Effector memory CD8-positive, alpha-beta T cell (primary cell): ENCODE results near the gene RHOXF2.
"Not testable (repeated sequence)": the region's sequence is repeated elsewhere in the genome, so short reads cannot be mapped to it uniquely, and the experiment has no call there.

Source experiments
- ATAC-seq: fragments of 150-1000 bp; cut with Tn5 transposase; replicated peaks from 2 replicates; pipeline ENCODE4 v1.10.0; 2021; ENCODE audit warnings: mild to moderate bottlenecking, moderate library complexity
- DNase-seq, 3 experiments: peaks; one replicate each; pipeline ENCODE4 v3.0.0; 2021
- H3K27ac Mint-ChIP-seq, 2 donors: one replicate each; pipeline ENCODE4 v1.8.0; 2022; ENCODE audit warnings: mild to moderate bottlenecking in 2 of 2, mixed read lengths in 2 of 2, moderate library complexity in 2 of 2
- H3K27me3 Mint-ChIP-seq, 2 donors: one replicate each; pipeline ENCODE4 v1.8.0; 2022; ENCODE audit warnings: mixed read lengths in 2 of 2
- H3K36me3 Mint-ChIP-seq: one replicate; pipeline ENCODE4 v1.8.0; 2022; ENCODE audit warnings: mild to moderate bottlenecking, moderate library complexity, mixed read lengths; ENCODE audit not compliant: insufficient read depth
- H3K4me1 Mint-ChIP-seq, 2 donors: one replicate each; pipeline ENCODE4 v1.8.0; 2022; ENCODE audit warnings: low read depth in 2 of 2, mixed read lengths in 2 of 2
- H3K4me3 Mint-ChIP-seq, 2 donors: one replicate each; pipeline ENCODE4 v1.8.0; 2022; ENCODE audit warnings: mild to moderate bottlenecking in 2 of 2, mixed read lengths in 2 of 2, moderate library complexity in 2 of 2
- H3K9me3 Mint-ChIP-seq, 2 donors: one replicate each; pipeline ENCODE4 v1.8.0; 2022; ENCODE audit warnings: mixed read lengths in 2 of 2

RHOXF2 gene

GRCh38 chrX:120146323-120146722 is 12.1 kb upstream of the RHOXF2 start:
- not testable (repeated sequence) for H3K9me3 Mint-ChIP-seq, H3K36me3 Mint-ChIP-seq, H3K27me3 Mint-ChIP-seq, H3K4me3 Mint-ChIP-seq, DNase-seq, ATAC-seq
- Mint-ChIP-seq H3K27ac (peak overlapping the region in 1 of 2 donors; percentile 17), H3K4me1 (peaks cover 14 to 27% of the 10 kb centered on the region in 2 donors)

DNA sequence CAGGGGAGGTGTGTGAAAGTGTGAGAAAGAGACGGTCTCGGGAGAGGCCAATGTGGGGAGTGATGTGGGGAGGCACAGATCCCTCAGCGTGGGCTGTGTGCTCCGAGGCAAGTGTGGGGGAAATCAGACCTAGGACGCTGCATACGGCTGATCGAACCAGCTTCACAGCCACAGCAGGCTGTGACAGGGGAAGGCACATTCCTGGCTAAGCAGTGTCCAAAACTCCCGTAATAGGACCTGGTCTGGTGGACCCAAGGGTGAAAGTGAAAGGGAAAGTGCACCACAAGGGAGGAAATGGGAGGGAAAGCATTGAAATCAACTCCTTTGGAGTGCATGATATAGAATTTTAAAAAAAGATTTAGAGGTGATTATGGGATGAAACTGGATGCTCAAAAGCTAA is 10.9 kb upstream of the RHOXF2 start:
- Mint-ChIP-seq H3K36me3 (no peaks in the 10 kb centered on the region), H3K4me1 (peaks cover 14 to 22% of the 10 kb centered on the region in 2 donors), H3K27me3 (no peaks in the 10 kb centered on the region), H3K4me3 (no peak overlapping the region), H3K9me3 (no peaks in the 10 kb centered on the region), H3K27ac (peak overlapping the region in 1 of 2 donors; percentile 8)
- ATAC-seq (no peak), DNase-seq (no peak)

- ATAC-seq, DNase-seq, H3K9me3 Mint-ChIP-seq, H3K27me3 Mint-ChIP-seq, H3K36me3 Mint-ChIP-seq, H3K4me3 Mint-ChIP-seq, H3K27ac Mint-ChIP-seq: not testable (repeated sequence)
- peaks cover 7 to 13% of the 10 kb centered on the region in 2 donors for H3K4me1 Mint-ChIP-seq
Observed at GRCh38 chrX:120150109-120150744, 8.2 kb upstream of the RHOXF2 start.

DNA sequence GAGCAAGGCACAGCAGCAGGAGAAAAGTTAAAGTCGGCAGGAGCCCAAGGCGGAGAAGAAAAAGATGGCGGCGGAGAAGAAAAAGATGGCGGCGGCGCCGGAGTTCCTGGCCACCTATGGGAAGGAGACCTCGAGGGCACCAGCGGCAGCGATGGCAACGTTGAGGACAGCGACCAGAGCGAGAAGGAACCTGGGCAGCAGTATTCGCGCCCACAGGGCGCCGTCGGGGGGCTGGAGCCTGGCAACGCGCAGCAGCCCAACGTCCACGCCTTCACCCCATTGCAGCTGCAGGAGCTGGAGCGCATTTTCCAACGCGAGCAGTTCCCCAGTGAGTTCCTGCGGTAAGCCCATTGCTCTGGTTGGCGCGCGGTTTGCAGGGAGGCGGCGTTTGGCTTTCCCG is 673 bp downstream of the RHOXF2 start:
- not testable (repeated sequence) for H3K4me3 Mint-ChIP-seq, ATAC-seq, H3K27ac Mint-ChIP-seq, H3K4me1 Mint-ChIP-seq, H3K27me3 Mint-ChIP-seq, DNase-seq, H3K36me3 Mint-ChIP-seq, H3K9me3 Mint-ChIP-seq

DNA sequence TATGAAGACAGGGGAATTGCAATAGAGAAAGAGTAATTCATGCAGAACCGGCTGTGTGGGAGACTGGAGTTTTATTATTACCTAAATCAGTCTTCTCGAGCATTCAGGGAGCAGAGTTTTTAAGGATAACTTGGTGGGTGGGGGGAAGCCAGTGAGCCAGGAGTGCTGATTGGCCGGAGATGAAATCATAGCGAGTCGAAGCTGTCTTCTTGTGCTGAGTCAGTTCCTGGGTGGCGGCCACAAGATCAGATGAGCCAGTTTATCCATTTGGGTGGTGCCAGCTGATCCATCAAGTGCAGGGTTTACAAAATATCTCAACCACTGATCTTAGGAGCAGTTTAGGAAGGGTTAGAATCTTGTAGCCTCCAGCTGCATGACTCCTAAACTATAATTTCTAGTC is 34.8 kb downstream of the RHOXF2 start:
- H3K4me1 Mint-ChIP-seq, DNase-seq, H3K36me3 Mint-ChIP-seq, H3K27ac Mint-ChIP-seq, H3K4me3 Mint-ChIP-seq, ATAC-seq, H3K9me3 Mint-ChIP-seq, H3K27me3 Mint-ChIP-seq: not testable (repeated sequence)

GRCh38 chrX:120193720-120194119 is 35.3 kb downstream of the RHOXF2 start:
- not testable (repeated sequence) for H3K4me1 Mint-ChIP-seq, DNase-seq, H3K27ac Mint-ChIP-seq, H3K36me3 Mint-ChIP-seq, H3K4me3 Mint-ChIP-seq, H3K27me3 Mint-ChIP-seq, H3K9me3 Mint-ChIP-seq, ATAC-seq

- H3K4me3 Mint-ChIP-seq, DNase-seq, H3K27ac Mint-ChIP-seq, H3K27me3 Mint-ChIP-seq, H3K36me3 Mint-ChIP-seq, ATAC-seq, H3K9me3 Mint-ChIP-seq: not testable (repeated sequence)
- peaks cover 3 to 11% of the 10 kb centered on the region in 2 donors for H3K4me1 Mint-ChIP-seq
Observed at GRCh38 chrX:120195786-120196185, 37.4 kb downstream of the RHOXF2 start.

DNA sequence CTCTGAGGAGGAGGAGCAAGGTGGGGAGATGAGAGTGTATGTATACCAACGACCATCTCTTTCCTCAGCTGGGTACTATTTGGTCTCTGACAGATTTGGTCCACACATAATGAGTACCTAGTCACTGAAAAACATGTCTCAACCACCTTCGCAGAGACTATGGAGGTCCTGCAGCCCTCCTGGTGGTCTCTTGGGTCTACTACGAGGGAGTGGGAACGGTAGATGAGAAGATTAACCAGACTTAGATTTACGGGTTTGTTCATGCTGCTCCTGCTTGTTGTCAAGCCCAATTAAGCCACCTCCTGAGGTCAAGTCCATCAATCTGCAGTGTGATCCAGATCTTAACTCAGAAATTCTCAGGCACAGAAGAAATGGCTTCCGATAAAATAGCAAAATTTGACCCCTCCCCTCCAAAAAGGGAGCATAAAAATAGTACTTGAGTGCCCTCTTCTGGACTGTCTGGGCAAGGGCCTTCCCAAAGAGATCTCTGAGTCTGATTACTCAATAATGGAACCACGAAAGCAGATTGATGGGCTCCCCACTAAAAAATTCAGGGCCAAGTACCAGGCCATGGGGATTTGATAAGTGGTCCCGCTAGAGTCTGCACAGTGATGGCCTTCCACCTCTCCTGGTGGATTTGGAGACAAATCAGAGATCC is 38.3 kb downstream of the RHOXF2 start:
- not testable (repeated sequence) for H3K36me3 Mint-ChIP-seq, DNase-seq, H3K27me3 Mint-ChIP-seq, ATAC-seq, H3K27ac Mint-ChIP-seq, H3K4me3 Mint-ChIP-seq, H3K9me3 Mint-ChIP-seq
- peaks cover 3 to 11% of the 10 kb centered on the region in 2 donors for H3K4me1 Mint-ChIP-seq

GRCh38 chrX:120200851-120201250 is 42.4 kb downstream of the RHOXF2 start:
- Mint-ChIP-seq H3K4me1 (peaks cover 3 to 12% of the 10 kb centered on the region in 2 donors), H3K36me3 (no peaks in the 10 kb centered on the region), H3K27me3 (no peaks in the 10 kb centered on the region), H3K9me3 (no peaks in the 10 kb centered on the region), H3K27ac (no peak overlapping the region), H3K4me3 (no peak overlapping the region)
- DNase-seq, result no peak
- ATAC-seq, result no peak

GRCh38 chrX:120205816-120206753 is 47.7 kb downstream of the RHOXF2 start:
- H3K9me3 Mint-ChIP-seq, result no peaks in the 10 kb centered on the region
- no peak for ATAC-seq
- no peak overlapping the region for H3K27ac Mint-ChIP-seq
- H3K36me3 Mint-ChIP-seq, result peaks cover 6% of the 10 kb centered on the region
- no peaks in the 10 kb centered on the region for H3K27me3 Mint-ChIP-seq
- DNase-seq, result no peak
- peaks cover 1 to 4% of the 10 kb centered on the region in 2 donors for H3K4me1 Mint-ChIP-seq
- H3K4me3 Mint-ChIP-seq, result no peak overlapping the region

GRCh38 chrX:120207009-120207605 is 48.7 kb downstream of the RHOXF2 start:
- no peak overlapping the region for H3K4me3 Mint-ChIP-seq
- DNase-seq, result no peak
- H3K27ac Mint-ChIP-seq, result no peak overlapping the region
- ATAC-seq, result no peak
- no peaks in the 10 kb centered on the region for H3K9me3 Mint-ChIP-seq
- H3K4me1 Mint-ChIP-seq, result peaks cover 1 to 4% of the 10 kb centered on the region in 2 donors
- H3K36me3 Mint-ChIP-seq, result peaks cover 6% of the 10 kb centered on the region
- H3K27me3 Mint-ChIP-seq, result no peaks in the 10 kb centered on the region

DNA sequence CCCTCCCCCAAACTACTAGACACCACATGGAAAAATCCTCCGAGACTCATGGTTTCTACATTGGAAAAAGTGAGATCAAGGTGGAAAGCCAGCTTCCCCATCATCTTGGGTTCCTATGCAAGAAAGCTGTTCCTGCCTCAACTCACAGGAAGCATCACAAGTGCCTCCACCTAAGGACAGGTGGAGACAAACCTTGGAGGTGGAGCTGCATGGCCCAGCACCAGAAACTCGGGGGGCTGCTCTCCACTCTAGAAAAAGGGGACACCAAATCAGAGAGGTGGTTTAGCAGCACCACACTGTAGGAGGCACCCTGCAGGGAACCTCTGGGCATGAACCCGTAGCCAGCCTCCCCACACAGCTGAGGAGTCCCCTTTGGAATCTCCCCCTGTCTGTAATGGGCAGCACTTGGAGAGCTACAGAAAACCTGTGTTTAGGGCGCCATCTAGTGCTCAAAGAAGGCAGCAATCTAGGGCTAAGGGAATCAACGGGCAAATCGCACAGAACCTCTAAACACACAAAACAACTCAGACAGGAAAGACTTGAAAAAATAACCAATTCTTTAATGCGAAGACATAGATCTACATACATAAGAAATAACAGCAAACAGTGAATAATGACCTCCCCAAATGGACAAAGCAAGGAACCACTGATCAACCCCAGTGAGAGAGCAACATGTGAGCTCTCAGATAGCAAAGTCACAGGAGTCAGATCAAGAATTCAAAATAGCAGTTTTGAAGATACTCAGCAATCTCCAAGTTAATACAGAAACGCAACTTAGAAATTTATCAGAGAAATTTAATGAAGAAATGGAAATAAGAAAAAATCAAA is 55.2 kb downstream of the RHOXF2 start:
- no peak overlapping the region for H3K4me3 Mint-ChIP-seq

More for the DNA sequence above, 55.2 kb downstream of the RHOXF2 start:
- H3K36me3 Mint-ChIP-seq, result no peaks in the 10 kb centered on the region
- H3K27ac Mint-ChIP-seq, result no peak overlapping the region
- peaks cover 4 to 10% of the 10 kb centered on the region in 2 donors for H3K4me1 Mint-ChIP-seq
- ATAC-seq (peak; percentile 80), DNase-seq (peak; percentile 42 to 48 (median 46))
- H3K9me3 Mint-ChIP-seq, result no peaks in the 10 kb centered on the region
- no peaks in the 10 kb centered on the region for H3K27me3 Mint-ChIP-seq
